ENCODE results near the gene NFATC2. TPM values are rescaled to one million over a fixed set of nuclear protein-coding genes. Genes with fewer than 3 reads are reported as not detected.

The NFATC2 gene
- total and polyA plus RNA-seq, 2 of the 8 experiments (the other 6 are each of a cell fraction or from before 2014, with no cell fraction given), result 0.27 to 0.91 TPM

GRCh38 chr20:51359401-51359800 is 183.1 kb downstream of the NFATC2 start:
- no peaks in the 10 kb centered on the region for H3K4me1 ChIP-seq (replicated peaks in 1 of 4; ENCODE audit: control insufficient read depth in 3 of 4, insufficient read depth in 4 of 4, low read length in 3 of 4)
- H4K8ac ChIP-seq (ENCODE audit: extremely low read depth, insufficient read depth, low read length), result no peak overlapping the region
- peaks cover 8 to 9% of the 10 kb centered on the region in 2 experiments; a peak in 3 of 4 replicates for H3K9me3 ChIP-seq (ENCODE audit: insufficient read depth in 2 of 2, low read depth in 1 of 2, low read length in 1 of 2)
- H3K9ac ChIP-seq (replicated peaks in 1 of 4; ENCODE audit: extremely low read depth in 1 of 4, low read depth in 3 of 4, low read length in 3 of 4), result no peak overlapping the region
- no peak overlapping the region for H2BK5ac ChIP-seq (ENCODE audit: low read depth, low read length)
- H3K23ac ChIP-seq (ENCODE audit: insufficient read length), result no peak overlapping the region
- WGBS, 2 experiments (ENCODE audit: extremely low coverage in 1 of 2, insufficient coverage in 1 of 2, insufficient read length in 1 of 2, insufficient replicate concordance in 2 of 2, low coverage in 1 of 2, low lambda C conversion rate in 2 of 2, missing lambda C conversion rate in 1 of 2), result 87% methylated on average over 3 of the region's 3 CpGs; no CpG with 5 or more reads in 1 of the 2 experiments
- no peaks in the 10 kb centered on the region; a peak in 1 of 7 replicates for H3K27me3 ChIP-seq (replicated peaks in 1 of 4; ENCODE audit: control insufficient read depth in 3 of 4, extremely low read depth in 1 of 4, insufficient read depth in 3 of 4, low read length in 3 of 4)
- no peak overlapping the region for H2AK5ac ChIP-seq (ENCODE audit: low read depth, low read length)
- no peak overlapping the region for H2BK15ac ChIP-seq (ENCODE audit: low read length)
- no peak overlapping the region for H4K5ac ChIP-seq (ENCODE audit: insufficient read length, low read depth, low read length)
- H3K4ac ChIP-seq (replicated peaks; ENCODE audit: insufficient read length, low read depth, low read length), result no peak overlapping the region
- H2BK12ac ChIP-seq (ENCODE audit: low read depth, low read length), result no peak overlapping the region
- POLR2A ChIA-PET (ENCODE audit: partially characterized antibody), result no interaction called here
- no peak for TF ChIP-seq JUND (IDR thresholded peaks at IDR 0.05; ENCODE audit: low read length)
- TF ChIP-seq SP4 (IDR thresholded peaks at IDR 0.05; ENCODE audit: low read length), result no peak
- no peak for TF ChIP-seq TBP (IDR thresholded peaks at IDR 0.05; ENCODE audit: low read depth, low read length)
- no peak for TF ChIP-seq SP1 (IDR thresholded peaks at IDR 0.05; ENCODE audit: low read depth, low read length)
- TF ChIP-seq CREB1 (IDR thresholded peaks at IDR 0.05), result no peak
- TF ChIP-seq CTCF (IDR thresholded peaks at IDR 0.05; ENCODE audit: control extremely low read depth in 1 of 3, insufficient read depth in 1 of 3, low read depth in 1 of 3, low read length in 3 of 3), result no peak
- TF ChIP-seq NRF1 (IDR thresholded peaks at IDR 0.05; ENCODE audit: low read depth, low read length), result no peak
- no peak for TF ChIP-seq TAF1 (IDR thresholded peaks at IDR 0.05; ENCODE audit: low read depth, low read length)
- no peak for TF ChIP-seq E2F6 (IDR thresholded peaks at IDR 0.05)
- TF ChIP-seq HDAC6 (IDR thresholded peaks at IDR 0.05; ENCODE audit: low read depth, low read length), result no peak
- no peak overlapping the region for H3K18ac ChIP-seq (ENCODE audit: extremely low read depth, low read length)
- CTCF ChIA-PET (ENCODE audit: partially characterized antibody), result interaction anchor here (0.6 to 1.9 kb wide), 7 partner anchors 12 to 399 kb away, joined by 3 to 7 read pairs (median 3); no protein-coding TSS in a partner anchor
- no peaks in the 10 kb centered on the region for H3K79me1 ChIP-seq (ENCODE audit: low read depth, low read length)
- no peak overlapping the region for H2BK120ac ChIP-seq (replicated peaks; ENCODE audit: low read depth, low read length)
- no peak overlapping the region for H3K4me3 ChIP-seq (ENCODE audit: extremely low read depth in 1 of 4, insufficient read depth in 2 of 4, low read depth in 3 of 4, low read length in 4 of 4)
- no peak overlapping the region for H2BK20ac ChIP-seq (ENCODE audit: low read length)
- FAIRE-seq (no peak), DNase-seq (ENCODE audit: low read depth in 1 of 2, low spot score in 2 of 2) (no peak)
- H2AFZ ChIP-seq (ENCODE audit: low read length), result no peak overlapping the region
- H4K91ac ChIP-seq (replicated peaks; ENCODE audit: insufficient read length, low read length), result no peak overlapping the region
- no peak overlapping the region for H3K14ac ChIP-seq (ENCODE audit: insufficient read length)
- no peaks in the 10 kb centered on the region for H4K20me1 ChIP-seq (replicated peaks in 1 of 2; ENCODE audit: control insufficient read depth in 1 of 2, insufficient read depth in 2 of 2, low read length in 2 of 2)
- H3K27ac ChIP-seq (ENCODE audit: low read depth, low read length), result no peak overlapping the region
- H3K56ac ChIP-seq (replicated peaks; ENCODE audit: insufficient read length, low read depth, low read length), result no peak overlapping the region
- H3K4me2 ChIP-seq (ENCODE audit: insufficient read depth in 1 of 2, low read depth in 2 of 2, low read length in 2 of 2), result no peak overlapping the region
- 0 out of 4 replicates have a peak, but pooled peaks cover 0 to 2% of the 10 kb centered on the region in 2 experiments for H3K79me2 ChIP-seq (ENCODE audit: control insufficient read depth in 1 of 2, insufficient read depth in 2 of 2, low read length in 2 of 2)
- peaks cover 10% of the 10 kb centered on the region; the same call in 1 of the 2 replicates for H3K23me2 ChIP-seq (ENCODE audit: low read depth, low read length)
- H3K36me3 ChIP-seq (ENCODE audit: control insufficient read depth in 2 of 4, insufficient read depth in 4 of 4, low read length in 3 of 4), result no peaks in the 10 kb centered on the region
